Stimulated activated naive CD4-positive, alpha-beta T cell treated with Interleukin-2 at 50 U/mL for 16 hours (primary cell): Measurements from ENCODE around the gene CMPK1.
"Not testable (repeated sequence)": the region's sequence is repeated elsewhere in the genome, so short reads cannot be mapped to it uniquely, and the experiment has no call there.

ENCODE experiments used
- DNase-seq: peaks from one replicate; lab custom pipeline; 2025; lab: John Stamatoyannopoulos, UW

CMPK1 gene

GRCh38 chr1:47338249-47339077 lies 4.9 kb downstream of the CMPK1 start:
- no peak for DNase-seq

- no peak for DNase-seq
Measured at GRCh38 chr1:47340227-47340626, 6.6 kb downstream of the CMPK1 start.

- DNase-seq = not testable (repeated sequence)
Measured at GRCh38 chr1:47346979-47347378, 13.4 kb downstream of the CMPK1 start.

- no peak for DNase-seq
Measured at GRCh38 chr1:47347735-47348134, 14.1 kb downstream of the CMPK1 start.

GRCh38 chr1:47348246-47348645 lies 14.7 kb downstream of the CMPK1 start:
- DNase-seq = no peak

GRCh38 chr1:47351305-47351704 lies 17.7 kb downstream of the CMPK1 start:
- DNase-seq = no peak

- no peak for DNase-seq
Measured at GRCh38 chr1:47361380-47361779, 27.8 kb downstream of the CMPK1 start.

GRCh38 chr1:47362828-47363227 lies 29.2 kb downstream of the CMPK1 start:
- no peak for DNase-seq

- DNase-seq = no peak
Measured at GRCh38 chr1:47367651-47368050, 34.1 kb downstream of the CMPK1 start.

- DNase-seq = no peak
Measured at GRCh38 chr1:47371016-47371517, 37.5 kb downstream of the CMPK1 start.

GRCh38 chr1:47374501-47374900 lies 40.9 kb downstream of the CMPK1 start:
- DNase-seq = no peak

GRCh38 chr1:47378147-47378546 lies 44.6 kb downstream of the CMPK1 start:
- no peak for DNase-seq

- DNase-seq = no peak
Measured at GRCh38 chr1:47380699-47381098, 47.1 kb downstream of the CMPK1 start.

- DNase-seq = no peak
Measured at GRCh38 chr1:47382399-47382983, 48.9 kb downstream of the CMPK1 start.

- no peak for DNase-seq
Measured at GRCh38 chr1:47384083-47384482, 50.5 kb downstream of the CMPK1 start.

- DNase-seq = no peak
Measured at GRCh38 chr1:47385020-47385419, 51.4 kb downstream of the CMPK1 start.

GRCh38 chr1:47386268-47386667 lies 52.7 kb downstream of the CMPK1 start:
- DNase-seq = no peak

- DNase-seq = no peak
Measured at GRCh38 chr1:47388030-47388890, 54.7 kb downstream of the CMPK1 start.

GRCh38 chr1:47388891-47389238 lies 55.3 kb downstream of the CMPK1 start:
- peak; percentile 24 for DNase-seq

GRCh38 chr1:47389731-47390130 lies 56.1 kb downstream of the CMPK1 start:
- no peak for DNase-seq

GRCh38 chr1:47390843-47391242 lies 57.3 kb downstream of the CMPK1 start:
- DNase-seq = no peak

GRCh38 chr1:47393141-47393540 lies 59.6 kb downstream of the CMPK1 start:
- no peak for DNase-seq

- no peak for DNase-seq
Measured at GRCh38 chr1:47395433-47395832, 61.8 kb downstream of the CMPK1 start.
